ENCODE data around the gene SPPL2C.

SPPL2C gene

GRCh38 chr17:45826919-45827588 lies 17.6 kb upstream of the SPPL2C start:
- H2AFZ ChIP-seq (ENCODE audit: low read depth, low read length, severe bottlenecking): no peak overlapping the region
- H3K4me2 ChIP-seq (ENCODE audit: low read depth, low read length, poor library complexity, severe bottlenecking): no peak overlapping the region
- H3K9ac ChIP-seq (ENCODE audit: low read length): no peak overlapping the region
- no peaks in the 10 kb centered on the region for H4K20me1 ChIP-seq (ENCODE audit: low read depth, low read length)
- no peaks in the 10 kb centered on the region for H3K9me2 ChIP-seq (replicated peaks; ENCODE audit: insufficient read depth, low read length)
- no peaks in the 10 kb centered on the region for H3K27me3 ChIP-seq (ENCODE audit: low read length)
- H3K79me2 ChIP-seq (ENCODE audit: insufficient read depth, low read length): no peaks in the 10 kb centered on the region
- H3K36me3 ChIP-seq (ENCODE audit: low read length): no peaks in the 10 kb centered on the region
- TF ChIP-seq EZH2phosphoT487 (conservative IDR thresholded peaks at IDR 0.05; ENCODE audit: low read length) (no peak), CTCF (IDR thresholded peaks at IDR 0.05; ENCODE audit: insufficient read depth, low read length, poor library complexity, severe bottlenecking) (no peak)
- no peaks in the 10 kb centered on the region for H3F3A ChIP-seq (ENCODE audit: insufficient read depth)
- no peaks in the 10 kb centered on the region for H3K9me3 ChIP-seq (ENCODE audit: insufficient read depth, low read length)
- no peak overlapping the region for H3K4me3 ChIP-seq (ENCODE audit: insufficient read depth, low read length, poor library complexity, severe bottlenecking)
- H3K27ac ChIP-seq (ENCODE audit: low read depth, low read length): no peak overlapping the region

- H3K36me3 ChIP-seq (ENCODE audit: low read length): no peaks in the 10 kb centered on the region
- no peak overlapping the region for H3K9ac ChIP-seq (ENCODE audit: low read length)
- H3K4me3 ChIP-seq (ENCODE audit: insufficient read depth, low read length, poor library complexity, severe bottlenecking): no peak overlapping the region
- H3K9me3 ChIP-seq (ENCODE audit: insufficient read depth, low read length): no peaks in the 10 kb centered on the region
- H3K27ac ChIP-seq (ENCODE audit: low read depth, low read length): no peak overlapping the region
- H3K9me2 ChIP-seq (replicated peaks; ENCODE audit: insufficient read depth, low read length): no peaks in the 10 kb centered on the region
- no peaks in the 10 kb centered on the region for H3K27me3 ChIP-seq (ENCODE audit: low read length)
- H4K20me1 ChIP-seq (ENCODE audit: low read depth, low read length): no peaks in the 10 kb centered on the region
- H3F3A ChIP-seq (ENCODE audit: insufficient read depth): no peaks in the 10 kb centered on the region
- TF ChIP-seq CTCF (IDR thresholded peaks at IDR 0.05; ENCODE audit: insufficient read depth, low read length, poor library complexity, severe bottlenecking) (no peak), EZH2phosphoT487 (conservative IDR thresholded peaks at IDR 0.05; ENCODE audit: low read length) (no peak)
- no peaks in the 10 kb centered on the region for H3K79me2 ChIP-seq (ENCODE audit: insufficient read depth, low read length)
- no peak overlapping the region for H2AFZ ChIP-seq (ENCODE audit: low read depth, low read length, severe bottlenecking)
- H3K4me2 ChIP-seq (ENCODE audit: low read depth, low read length, poor library complexity, severe bottlenecking): no peak overlapping the region
Measured at GRCh38 chr17:45828171-45828570, 16.5 kb upstream of the SPPL2C start.

GRCh38 chr17:45828582-45829133 lies 16.0 kb upstream of the SPPL2C start:
- no peaks in the 10 kb centered on the region for H3K36me3 ChIP-seq (ENCODE audit: low read length)
- H4K20me1 ChIP-seq (ENCODE audit: low read depth, low read length): no peaks in the 10 kb centered on the region
- H3K4me3 ChIP-seq (ENCODE audit: insufficient read depth, low read length, poor library complexity, severe bottlenecking): no peak overlapping the region
- no peak overlapping the region for H3K27ac ChIP-seq (ENCODE audit: low read depth, low read length)
- H3K9me2 ChIP-seq (replicated peaks; ENCODE audit: insufficient read depth, low read length): no peaks in the 10 kb centered on the region
- H3K9me3 ChIP-seq (ENCODE audit: insufficient read depth, low read length): no peaks in the 10 kb centered on the region
- TF ChIP-seq EZH2phosphoT487 (conservative IDR thresholded peaks at IDR 0.05; ENCODE audit: low read length) (no peak), CTCF (IDR thresholded peaks at IDR 0.05; ENCODE audit: insufficient read depth, low read length, poor library complexity, severe bottlenecking) (no peak)
- no peak overlapping the region for H3K4me2 ChIP-seq (ENCODE audit: low read depth, low read length, poor library complexity, severe bottlenecking)
- H3K27me3 ChIP-seq (ENCODE audit: low read length): no peaks in the 10 kb centered on the region
- no peak overlapping the region for H3K9ac ChIP-seq (ENCODE audit: low read length)
- H3F3A ChIP-seq (ENCODE audit: insufficient read depth): no peaks in the 10 kb centered on the region
- no peaks in the 10 kb centered on the region for H3K79me2 ChIP-seq (ENCODE audit: insufficient read depth, low read length)
- no peak overlapping the region for H2AFZ ChIP-seq (ENCODE audit: low read depth, low read length, severe bottlenecking)
